ENCODE measurements around the gene NR2F2.

The NR2F2 gene

GRCh38 chr15:96336108-96336595 lies 5.7 kb downstream of the NR2F2 start:
- TF ChIP-seq POU2F2 (IDR thresholded peaks at IDR 0.05; ENCODE audit: low read depth, low read length) (no peak), POLR2A (IDR thresholded peaks at IDR 0.05; ENCODE audit: low read depth, low read length) (no peak)
- no peak for DNase-seq (ENCODE audit: insufficient read length, low spot score)
- FAIRE-seq: no peak

GRCh38 chr15:96336596-96337364 lies 6.3 kb downstream of the NR2F2 start:
- no peak for DNase-seq (ENCODE audit: insufficient read length, low spot score)
- FAIRE-seq: no peak
- TF ChIP-seq SPI1 (IDR thresholded peaks at IDR 0.05; ENCODE audit: low read depth, low read length) (no peak), TAF1 (IDR thresholded peaks at IDR 0.05; ENCODE audit: low read depth, low read length) (no peak), POU2F2 (IDR thresholded peaks at IDR 0.05; ENCODE audit: low read depth, low read length) (no peak), POLR2A (IDR thresholded peaks at IDR 0.05; ENCODE audit: low read depth, low read length) (no peak), POLR2AphosphoS5 (IDR thresholded peaks at IDR 0.05; ENCODE audit: low read depth, low read length) (no peak), PAX5 (IDR thresholded peaks at IDR 0.05; ENCODE audit: insufficient read depth, low read length, severe bottlenecking) (no peak)

- FAIRE-seq: no peak
- TF ChIP-seq SPI1 (IDR thresholded peaks at IDR 0.05; ENCODE audit: low read depth, low read length) (no peak), POLR2AphosphoS5 (IDR thresholded peaks at IDR 0.05; ENCODE audit: low read depth, low read length) (no peak), POLR2A (IDR thresholded peaks at IDR 0.05; ENCODE audit: low read depth, low read length) (no peak), POU2F2 (IDR thresholded peaks at IDR 0.05; ENCODE audit: low read depth, low read length) (no peak), PAX5 (IDR thresholded peaks at IDR 0.05; ENCODE audit: insufficient read depth, low read length, severe bottlenecking) (no peak)
- DNase-seq (ENCODE audit: insufficient read length, low spot score): no peak
Observed at GRCh38 chr15:96337365-96338023, 7.0 kb downstream of the NR2F2 start.

DNA sequence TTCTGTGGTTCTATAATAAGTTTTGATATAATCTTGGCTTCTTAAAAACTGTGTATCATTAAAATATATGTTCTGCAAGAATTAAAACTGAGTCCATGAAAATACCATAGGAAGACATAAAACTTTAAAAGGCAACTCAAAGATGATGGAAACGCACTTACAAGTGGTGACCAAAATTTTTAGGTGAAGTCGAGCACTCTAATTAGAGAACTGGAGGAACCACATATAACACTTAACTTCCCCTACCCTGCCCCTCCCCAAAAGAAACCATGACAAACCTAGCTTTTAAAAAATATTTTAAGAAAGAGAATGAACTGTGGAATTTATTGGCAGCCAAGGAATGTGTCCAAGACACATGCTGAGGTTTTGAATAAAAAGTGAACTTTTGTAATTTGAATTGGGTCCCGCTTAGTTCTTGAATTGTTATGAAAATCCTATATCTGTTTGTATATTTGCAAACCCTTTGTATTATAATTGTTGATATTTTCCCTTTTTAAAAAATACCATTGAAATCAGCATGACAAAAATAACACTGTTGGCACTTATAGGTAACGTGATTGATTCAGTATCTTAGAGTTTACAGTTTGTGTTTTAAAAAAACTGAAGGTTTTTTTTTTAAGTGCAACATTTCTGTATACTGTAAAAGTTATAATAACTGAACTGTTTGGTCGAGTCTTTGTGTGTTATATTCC lies 7.7 kb downstream of the NR2F2 start:
- DNase-seq (ENCODE audit: insufficient read length, low spot score) (no peak), FAIRE-seq (no peak)
- no peak for TF ChIP-seq TAF1 (IDR thresholded peaks at IDR 0.05; ENCODE audit: low read depth, low read length)
- TF ChIP-seq PAX5 (IDR thresholded peaks at IDR 0.05; ENCODE audit: insufficient read depth, low read length, severe bottlenecking): no peak
- TF ChIP-seq SPI1 (IDR thresholded peaks at IDR 0.05; ENCODE audit: low read depth, low read length): no peak
- TF ChIP-seq POLR2AphosphoS5 (IDR thresholded peaks at IDR 0.05; ENCODE audit: low read depth, low read length): no peak
- TF ChIP-seq POLR2A (IDR thresholded peaks at IDR 0.05; ENCODE audit: low read depth, low read length): no peak
- TF ChIP-seq POU2F2 (IDR thresholded peaks at IDR 0.05; ENCODE audit: low read depth, low read length): no peak

DNA sequence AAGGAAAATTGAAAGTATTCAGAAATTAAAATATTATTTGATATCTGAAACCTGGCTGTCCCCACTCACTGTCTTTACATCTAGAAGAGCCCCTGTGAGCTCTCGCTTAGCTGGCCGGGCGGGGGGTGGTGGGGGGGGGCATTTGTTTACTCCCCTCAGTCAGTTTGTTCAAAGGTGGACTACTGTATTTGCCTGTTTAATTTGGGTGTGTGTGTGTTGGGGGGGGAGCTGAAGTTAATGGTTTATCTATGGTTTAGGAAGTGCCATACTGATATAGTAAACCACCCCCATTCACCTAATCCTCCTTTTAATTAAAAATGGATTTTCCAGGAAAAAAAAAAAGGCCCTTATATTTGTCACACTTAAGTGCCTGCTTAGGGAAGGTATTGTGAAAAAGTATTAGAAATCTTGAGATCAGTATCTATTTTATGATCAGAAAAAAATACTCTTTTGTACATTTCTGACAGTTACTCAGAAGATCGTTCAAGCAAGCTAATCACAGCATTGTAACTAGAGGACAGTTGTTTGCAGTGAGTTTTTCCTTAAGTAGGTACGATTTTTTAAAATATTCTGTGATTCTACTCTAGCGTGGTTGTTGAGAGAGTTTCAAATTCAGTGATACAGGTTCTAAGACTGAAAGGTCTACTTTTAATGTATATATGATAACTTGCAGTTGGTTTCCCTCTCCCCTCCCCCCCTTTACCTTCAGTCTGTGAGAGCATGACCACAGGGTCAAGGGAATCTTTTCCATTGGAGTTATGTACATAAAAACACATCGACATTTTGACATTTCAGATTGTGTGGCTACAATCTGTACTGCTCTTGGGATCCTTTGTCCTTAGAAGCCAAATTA lies 8.5 kb downstream of the NR2F2 start:
- FAIRE-seq: no peak
- DNase-seq (ENCODE audit: insufficient read length, low spot score): no peak
- no peak for TF ChIP-seq POU2F2 (IDR thresholded peaks at IDR 0.05; ENCODE audit: low read depth, low read length)
- no peak for TF ChIP-seq POLR2A (IDR thresholded peaks at IDR 0.05; ENCODE audit: low read depth, low read length)
- TF ChIP-seq PAX5 (IDR thresholded peaks at IDR 0.05; ENCODE audit: insufficient read depth, low read length, severe bottlenecking): no peak
- TF ChIP-seq TAF1 (IDR thresholded peaks at IDR 0.05; ENCODE audit: low read depth, low read length): no peak
- TF ChIP-seq POLR2AphosphoS5 (IDR thresholded peaks at IDR 0.05; ENCODE audit: low read depth, low read length): no peak
- no peak for TF ChIP-seq SPI1 (IDR thresholded peaks at IDR 0.05; ENCODE audit: low read depth, low read length)

DNA sequence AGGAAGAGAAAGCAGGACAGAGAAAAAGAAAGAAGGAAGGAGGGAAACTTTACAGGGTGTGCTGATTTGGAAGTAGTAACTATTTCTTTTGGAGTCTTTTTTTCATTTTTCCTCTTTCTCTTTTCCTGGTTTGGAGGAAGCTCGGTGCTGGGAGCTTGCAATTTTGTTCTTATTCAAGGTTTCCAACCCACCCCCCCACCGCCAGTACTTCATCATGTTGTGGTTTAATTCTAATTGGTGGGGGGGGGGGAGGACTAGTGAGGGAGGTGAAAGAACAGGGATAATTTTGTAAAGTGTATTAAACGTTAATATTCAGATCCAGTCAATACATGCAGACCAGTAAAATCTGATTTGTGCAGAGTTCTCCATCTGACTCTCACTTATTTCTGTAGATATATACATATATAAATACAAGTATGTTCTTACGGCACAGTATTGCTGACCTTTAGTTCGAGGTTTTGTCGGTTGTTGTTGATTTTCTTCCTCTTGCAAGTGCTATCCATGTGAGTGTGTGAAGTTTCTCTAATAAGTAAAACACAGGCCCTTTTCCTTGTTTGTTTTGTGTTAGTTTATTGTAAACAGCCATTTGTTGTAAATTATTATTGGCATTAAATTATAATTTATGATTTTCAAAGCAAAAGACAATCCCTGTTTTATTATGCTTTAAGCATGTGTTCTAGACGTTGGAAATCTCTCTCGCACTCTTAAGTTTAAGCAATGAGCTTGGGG lies 9.3 kb downstream of the NR2F2 start:
- DNase-seq (ENCODE audit: insufficient read length, low spot score): no peak
- FAIRE-seq: no peak
- TF ChIP-seq POU2F2 (IDR thresholded peaks at IDR 0.05; ENCODE audit: low read depth, low read length) (no peak), TAF1 (IDR thresholded peaks at IDR 0.05; ENCODE audit: low read depth, low read length) (no peak), SPI1 (IDR thresholded peaks at IDR 0.05; ENCODE audit: low read depth, low read length) (no peak), POLR2A (IDR thresholded peaks at IDR 0.05; ENCODE audit: low read depth, low read length) (no peak)

DNA sequence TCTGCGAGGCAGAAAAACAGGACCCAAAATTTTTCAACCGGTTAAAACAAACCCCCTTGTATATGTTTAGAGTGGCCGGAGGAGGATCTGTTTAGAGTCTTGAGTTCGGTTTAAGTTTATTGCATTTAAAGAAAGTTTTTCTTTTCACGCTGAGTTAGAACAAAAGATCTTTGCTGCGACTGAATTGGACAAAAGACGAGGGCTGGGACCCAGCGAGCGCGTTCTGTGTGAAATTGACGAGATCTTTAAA lies 9.8 kb downstream of the NR2F2 start:
- DNase-seq (ENCODE audit: insufficient read length, low spot score): no peak
- TF ChIP-seq POLR2AphosphoS5 (IDR thresholded peaks at IDR 0.05; ENCODE audit: low read depth, low read length) (no peak), POLR2A (IDR thresholded peaks at IDR 0.05; ENCODE audit: low read depth, low read length) (no peak), SPI1 (IDR thresholded peaks at IDR 0.05; ENCODE audit: low read depth, low read length) (no peak), PAX5 (IDR thresholded peaks at IDR 0.05; ENCODE audit: insufficient read depth, low read length, severe bottlenecking) (no peak), POU2F2 (IDR thresholded peaks at IDR 0.05; ENCODE audit: low read depth, low read length) (no peak), TAF1 (IDR thresholded peaks at IDR 0.05; ENCODE audit: low read depth, low read length) (no peak)
- no peak for FAIRE-seq

- DNase-seq (ENCODE audit: insufficient read length, low spot score) (no peak), FAIRE-seq (no peak)
- no peak for TF ChIP-seq PAX5 (IDR thresholded peaks at IDR 0.05; ENCODE audit: insufficient read depth, low read length, severe bottlenecking)
- no peak for TF ChIP-seq POU2F2 (IDR thresholded peaks at IDR 0.05; ENCODE audit: low read depth, low read length)
- no peak for TF ChIP-seq SPI1 (IDR thresholded peaks at IDR 0.05; ENCODE audit: low read depth, low read length)
- TF ChIP-seq POLR2AphosphoS5 (IDR thresholded peaks at IDR 0.05; ENCODE audit: low read depth, low read length): no peak
- TF ChIP-seq TAF1 (IDR thresholded peaks at IDR 0.05; ENCODE audit: low read depth, low read length): no peak; the same call in 1 of the 2 replicates
- TF ChIP-seq POLR2A (IDR thresholded peaks at IDR 0.05; ENCODE audit: low read depth, low read length): no peak
Observed at GRCh38 chr15:96340598-96341512, 10.4 kb downstream of the NR2F2 start.
